Neural cell (in vitro differentiated cells): ENCODE measurements around the gene FBN1. TPM values are rescaled to one million over a fixed set of nuclear protein-coding genes. Genes with fewer than 3 reads are reported as not detected.

Source experiments
- H2AFZ ChIP-seq: fragments of 200-600, 300-800 bp; sonication (generic), shearing (Covaris generic); 2 replicates; pipeline ENCODE4 v1.6.0; 2014; ENCODE audit warnings: low read depth, mild to moderate bottlenecking, antibody characterized with exemption, low read length, moderate library complexity
- H3F3A ChIP-seq: fragments of 200-600 bp; shearing (Covaris generic); 2 replicates; pipeline ENCODE4 v1.6.1; 2016; ENCODE audit warnings: mild to moderate bottlenecking, moderate library complexity, mixed read lengths, antibody characterized with exemption, low read length; ENCODE audit not compliant: insufficient read depth, poor library complexity, severe bottlenecking
- H3K27ac ChIP-seq: fragments of 200-600, 300-800 bp; sonication (generic), shearing (Covaris generic); 2 replicates; pipeline ENCODE4 v1.5.1; 2014; ENCODE audit warnings: mild to moderate bottlenecking, low read length, moderate library complexity
- H3K27me3 ChIP-seq: fragments of 300-800, 200-600 bp; sonication (generic), shearing (Covaris generic); 2 replicates; pipeline ENCODE4 v1.6.0; 2014; ENCODE audit warnings: mild to moderate bottlenecking, low read depth, low read length, moderate library complexity; ENCODE audit not compliant: insufficient read depth
- H3K36me3 ChIP-seq: fragments of 300-800, 200-600 bp; sonication (generic), shearing (Covaris generic); 2 replicates; pipeline ENCODE4 v1.5.1; 2014; ENCODE audit warnings: mild to moderate bottlenecking, antibody characterized with exemption, low read length, moderate library complexity; ENCODE audit not compliant: insufficient read depth
- H3K4me2 ChIP-seq: fragments of 300-800, 200-600 bp; sonication (generic), shearing (Covaris generic); 2 replicates; pipeline ENCODE4 v1.6.0; 2014; ENCODE audit warnings: mild to moderate bottlenecking, low read length
- H3K4me3 ChIP-seq: fragments of 300-800, 200-600 bp; sonication (generic), shearing (Covaris generic); 2 replicates; pipeline ENCODE4 v1.5.1; 2014; ENCODE audit warnings: mild to moderate bottlenecking, low read length, moderate library complexity
- H3K79me2 ChIP-seq: fragments of 200-600 bp; shearing (Covaris generic); replicated peaks from 2 replicates; pipeline ENCODE4 v1.6.0; 2014; ENCODE audit warnings: mild to moderate bottlenecking, low read length, moderate library complexity; ENCODE audit not compliant: insufficient read depth
- H3K9ac ChIP-seq: fragments of 300-800, 200-600 bp; sonication (generic), shearing (Covaris generic); 2 replicates; pipeline ENCODE4 v1.6.1; 2016; ENCODE audit warnings: mild to moderate bottlenecking, low read length, mixed read lengths
- H3K9me2 ChIP-seq: fragments of 200-600 bp; shearing (Covaris generic); 2 replicates; pipeline ENCODE4 v1.6.1; 2016; ENCODE audit warnings: mild to moderate bottlenecking, low read length, mixed read lengths; ENCODE audit not compliant: insufficient read depth
- H3K9me3 ChIP-seq: fragments of 200-600, 300-800 bp; sonication (generic), shearing (Covaris generic); 2 replicates; pipeline ENCODE4 v1.6.1; 2016; ENCODE audit warnings: mild to moderate bottlenecking, mixed run types, low read length, moderate library complexity, mixed read lengths
- H4K20me1 ChIP-seq: fragments of 200-600 bp; shearing (Covaris generic); 2 replicates; pipeline ENCODE4 v1.6.1; 2016; ENCODE audit warnings: mild to moderate bottlenecking, mixed run types; ENCODE audit not compliant: insufficient read depth
- EP300 ChIP-seq: fragments of 450-650 bp; conservative IDR thresholded peaks from 2 replicates; pipeline ENCODE4 v1.6.1; 2014; ENCODE audit warnings: antibody characterized with exemption, mild to moderate bottlenecking, moderate library complexity; ENCODE audit not compliant: poor library complexity, severe bottlenecking
- EZH2 ChIP-seq: fragments of 200-600, 300-800 bp; shearing (Covaris generic), sonication (generic); IDR thresholded peaks from 2 replicates; pipeline ENCODE4 v1.6.1; 2014; ENCODE audit warnings: antibody characterized with exemption, low read length, borderline replicate concordance, mild to moderate bottlenecking; ENCODE audit not compliant: insufficient read depth, poor library complexity, severe bottlenecking
- MXI1 ChIP-seq: fragments of 450-650 bp; conservative IDR thresholded peaks from 2 replicates; pipeline ENCODE4 v1.6.1; 2014; ENCODE audit warnings: antibody characterized with exemption, mild to moderate bottlenecking; ENCODE audit not compliant: poor library complexity, severe bottlenecking
- POLR2AphosphoS5 ChIP-seq: IDR thresholded peaks from 2 replicates; pipeline ENCODE4 v1.6.1; 2012
- RAD21 ChIP-seq: fragments of 450-650 bp; conservative IDR thresholded peaks from 2 replicates; pipeline ENCODE4 v1.6.1; 2014; ENCODE audit warnings: antibody characterized with exemption, mild to moderate bottlenecking, moderate library complexity
- SMC3 ChIP-seq: fragments of 450-650 bp; conservative IDR thresholded peaks from 2 replicates; pipeline ENCODE4 v1.6.1; 2014; ENCODE audit warnings: antibody characterized with exemption, mild to moderate bottlenecking, moderate library complexity; ENCODE audit not compliant: poor library complexity
- TAF1 ChIP-seq: IDR thresholded peaks from 2 replicates; pipeline ENCODE4 v1.6.1; 2012; ENCODE audit warnings: low read depth
- polyA plus RNA-seq: library from polyadenylated mRNA; depleted of rRNA; stranded (reverse); fragments of >200 nt; gene quantifications from 2 replicates; pipeline ENCODE4 v1.2.3, GENCODE V29; 2014
- TF ChIP-seq, protein P1 (sequence below): fragments of 450-650 bp; IDR thresholded peaks from 2 replicates; pipeline ENCODE4 v1.5.1; 2014; ENCODE audit warnings: antibody characterized with exemption, mild to moderate bottlenecking, moderate library complexity; ENCODE audit not compliant: poor library complexity, severe bottlenecking
- TF ChIP-seq, protein P2 (sequence below): IDR thresholded peaks from 2 replicates; pipeline ENCODE4 v1.6.1; 2012; ENCODE audit warnings: borderline replicate concordance

FBN1 gene
- polyA plus RNA-seq, 1 donor from 2014 or later = 22.0 TPM

DNA sequence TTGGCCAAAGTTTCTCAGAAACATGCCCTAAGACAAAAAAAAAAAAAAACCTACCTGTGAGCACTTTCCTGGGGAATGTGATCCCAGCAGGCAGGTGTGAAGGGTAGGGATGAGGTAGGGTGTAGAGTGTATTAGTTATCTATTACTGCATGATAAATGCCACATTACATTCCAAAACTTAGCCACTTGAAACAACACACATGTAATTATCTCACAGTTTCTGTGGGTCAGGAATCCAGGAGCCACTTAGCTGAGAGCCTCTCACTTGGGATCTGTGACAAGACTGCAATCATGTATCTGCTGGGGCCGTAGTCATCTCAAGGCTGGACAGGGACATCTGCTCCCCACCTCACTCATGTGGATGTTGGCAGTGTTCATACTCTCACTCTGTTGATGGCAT, 18.9 kb upstream of the FBN1 start:
- Histone ChIP-seq H3K4me2 (no peak overlapping the region), H2AFZ (no peak overlapping the region), H3K9me3 (no peaks in the 10 kb centered on the region), H3K4me3 (no peak overlapping the region), H3K36me3 (no peaks in the 10 kb centered on the region), H4K20me1 (no peaks in the 10 kb centered on the region), H3K27me3 (no peaks in the 10 kb centered on the region), H3K79me2 (no peaks in the 10 kb centered on the region), H3F3A (no peaks in the 10 kb centered on the region), H3K9me2 (no peaks in the 10 kb centered on the region), H3K9ac (no peak overlapping the region), H3K27ac (no peak overlapping the region)
- TF ChIP-seq, protein P1, sequence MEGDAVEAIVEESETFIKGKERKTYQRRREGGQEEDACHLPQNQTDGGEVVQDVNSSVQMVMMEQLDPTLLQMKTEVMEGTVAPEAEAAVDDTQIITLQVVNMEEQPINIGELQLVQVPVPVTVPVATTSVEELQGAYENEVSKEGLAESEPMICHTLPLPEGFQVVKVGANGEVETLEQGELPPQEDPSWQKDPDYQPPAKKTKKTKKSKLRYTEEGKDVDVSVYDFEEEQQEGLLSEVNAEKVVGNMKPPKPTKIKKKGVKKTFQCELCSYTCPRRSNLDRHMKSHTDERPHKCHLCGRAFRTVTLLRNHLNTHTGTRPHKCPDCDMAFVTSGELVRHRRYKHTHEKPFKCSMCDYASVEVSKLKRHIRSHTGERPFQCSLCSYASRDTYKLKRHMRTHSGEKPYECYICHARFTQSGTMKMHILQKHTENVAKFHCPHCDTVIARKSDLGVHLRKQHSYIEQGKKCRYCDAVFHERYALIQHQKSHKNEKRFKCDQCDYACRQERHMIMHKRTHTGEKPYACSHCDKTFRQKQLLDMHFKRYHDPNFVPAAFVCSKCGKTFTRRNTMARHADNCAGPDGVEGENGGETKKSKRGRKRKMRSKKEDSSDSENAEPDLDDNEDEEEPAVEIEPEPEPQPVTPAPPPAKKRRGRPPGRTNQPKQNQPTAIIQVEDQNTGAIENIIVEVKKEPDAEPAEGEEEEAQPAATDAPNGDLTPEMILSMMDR = no peak
- TF ChIP-seq SMC3 (no peak), EP300 (no peak), RAD21 (no peak), MXI1 (no peak), TAF1 (no peak), POLR2AphosphoS5 (no peak), EZH2 (no peak)
- TF ChIP-seq, protein P2, sequence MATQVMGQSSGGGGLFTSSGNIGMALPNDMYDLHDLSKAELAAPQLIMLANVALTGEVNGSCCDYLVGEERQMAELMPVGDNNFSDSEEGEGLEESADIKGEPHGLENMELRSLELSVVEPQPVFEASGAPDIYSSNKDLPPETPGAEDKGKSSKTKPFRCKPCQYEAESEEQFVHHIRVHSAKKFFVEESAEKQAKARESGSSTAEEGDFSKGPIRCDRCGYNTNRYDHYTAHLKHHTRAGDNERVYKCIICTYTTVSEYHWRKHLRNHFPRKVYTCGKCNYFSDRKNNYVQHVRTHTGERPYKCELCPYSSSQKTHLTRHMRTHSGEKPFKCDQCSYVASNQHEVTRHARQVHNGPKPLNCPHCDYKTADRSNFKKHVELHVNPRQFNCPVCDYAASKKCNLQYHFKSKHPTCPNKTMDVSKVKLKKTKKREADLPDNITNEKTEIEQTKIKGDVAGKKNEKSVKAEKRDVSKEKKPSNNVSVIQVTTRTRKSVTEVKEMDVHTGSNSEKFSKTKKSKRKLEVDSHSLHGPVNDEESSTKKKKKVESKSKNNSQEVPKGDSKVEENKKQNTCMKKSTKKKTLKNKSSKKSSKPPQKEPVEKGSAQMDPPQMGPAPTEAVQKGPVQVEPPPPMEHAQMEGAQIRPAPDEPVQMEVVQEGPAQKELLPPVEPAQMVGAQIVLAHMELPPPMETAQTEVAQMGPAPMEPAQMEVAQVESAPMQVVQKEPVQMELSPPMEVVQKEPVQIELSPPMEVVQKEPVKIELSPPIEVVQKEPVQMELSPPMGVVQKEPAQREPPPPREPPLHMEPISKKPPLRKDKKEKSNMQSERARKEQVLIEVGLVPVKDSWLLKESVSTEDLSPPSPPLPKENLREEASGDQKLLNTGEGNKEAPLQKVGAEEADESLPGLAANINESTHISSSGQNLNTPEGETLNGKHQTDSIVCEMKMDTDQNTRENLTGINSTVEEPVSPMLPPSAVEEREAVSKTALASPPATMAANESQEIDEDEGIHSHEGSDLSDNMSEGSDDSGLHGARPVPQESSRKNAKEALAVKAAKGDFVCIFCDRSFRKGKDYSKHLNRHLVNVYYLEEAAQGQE = no peak

DNA sequence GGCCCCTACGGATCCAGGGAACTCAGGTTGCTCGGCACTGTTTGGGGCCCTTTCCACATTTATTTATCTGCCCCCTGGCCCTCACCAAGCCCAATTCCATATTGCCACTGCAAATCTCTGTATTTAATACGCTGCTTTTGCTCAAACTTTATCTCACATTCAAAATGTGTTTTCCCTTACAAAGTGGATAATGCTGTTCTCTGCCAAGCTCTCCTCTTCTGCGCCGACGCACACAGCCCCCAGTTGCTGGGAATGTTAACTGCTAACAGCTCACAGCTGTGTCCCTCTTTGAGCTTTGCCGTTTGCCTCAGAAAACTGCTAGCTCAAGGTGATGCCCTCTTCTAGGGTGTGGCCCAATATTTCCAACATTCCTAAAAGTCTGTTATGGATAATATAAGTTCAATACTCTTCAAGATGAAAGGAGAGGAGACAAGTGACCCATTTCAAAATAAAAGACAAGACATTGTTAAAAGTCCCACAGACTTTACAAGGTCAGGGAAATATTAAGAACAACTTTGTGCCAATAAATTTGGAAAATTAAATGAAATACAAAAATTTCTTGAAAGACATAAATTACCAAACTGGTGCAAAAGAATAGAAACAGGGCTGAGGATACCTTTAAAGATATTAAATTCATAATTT, 12.6 kb upstream of the FBN1 start:
- Histone ChIP-seq H3K9me2 (no peaks in the 10 kb centered on the region), H4K20me1 (no peaks in the 10 kb centered on the region), H3K79me2 (no peaks in the 10 kb centered on the region), H3K36me3 (no peaks in the 10 kb centered on the region), H3K4me2 (no peak overlapping the region), H2AFZ (no peak overlapping the region), H3K27me3 (no peaks in the 10 kb centered on the region), H3F3A (no peaks in the 10 kb centered on the region), H3K4me3 (no peak overlapping the region), H3K9me3 (no peaks in the 10 kb centered on the region), H3K27ac (no peak overlapping the region), H3K9ac (no peak overlapping the region)
- TF ChIP-seq EP300 (no peak), TAF1 (no peak), SMC3 (no peak), MXI1 (no peak)
